ENCODE data around the gene DEGS2.

DEGS2 gene

GRCh38 chr14:100114109-100114765, 45.2 kb downstream of the DEGS2 start:
- H3K4me2 ChIP-seq = no peak overlapping the region
- no peak for TF ChIP-seq CTCF (conservative IDR thresholded peaks at IDR 0.05; ENCODE audit: low read depth, low read length)
- no peaks in the 10 kb centered on the region for H4K20me1 ChIP-seq (ENCODE audit: insufficient read depth)
- H3K27ac ChIP-seq = no peak overlapping the region
- H3K9ac ChIP-seq = no peak overlapping the region
- H3K4me3 ChIP-seq (IDR thresholded peaks at IDR 0.05; ENCODE audit: insufficient read depth, low read depth, low read length) = no peak overlapping the region
- no peak overlapping the region for H2AFZ ChIP-seq (ENCODE audit: low read depth)
- no peaks in the 10 kb centered on the region for H3K36me3 ChIP-seq (ENCODE audit: insufficient read depth)
- H3K27me3 ChIP-seq (ENCODE audit: insufficient read depth, low read depth) = no peaks in the 10 kb centered on the region
- no peaks in the 10 kb centered on the region for H3K79me2 ChIP-seq (ENCODE audit: insufficient read depth, low read depth)
- no peaks in the 10 kb centered on the region for H3K4me1 ChIP-seq (ENCODE audit: low read depth, poor library complexity, severe bottlenecking)

GRCh38 chr14:100111931-100112704, 47.3 kb downstream of the DEGS2 start:
- Histone ChIP-seq H3K9ac (no peak overlapping the region), H3K4me3 (IDR thresholded peaks at IDR 0.05; ENCODE audit: insufficient read depth, low read depth, low read length) (no peak overlapping the region)

GRCh38 chr14:100110816-100111215, 48.6 kb downstream of the DEGS2 start:
- Histone ChIP-seq H3K9ac (no peak overlapping the region), H4K20me1 (ENCODE audit: insufficient read depth) (no peaks in the 10 kb centered on the region), H3K36me3 (ENCODE audit: insufficient read depth) (no peaks in the 10 kb centered on the region), H3K27me3 (ENCODE audit: insufficient read depth, low read depth) (no peaks in the 10 kb centered on the region), H3K79me2 (ENCODE audit: insufficient read depth, low read depth) (no peaks in the 10 kb centered on the region), H3K4me3 (IDR thresholded peaks at IDR 0.05; ENCODE audit: insufficient read depth, low read depth, low read length) (no peak overlapping the region), H3K27ac (no peak overlapping the region), H3K4me1 (ENCODE audit: low read depth, poor library complexity, severe bottlenecking) (peaks cover 6% of the 10 kb centered on the region), H3K4me2 (no peak overlapping the region), H2AFZ (ENCODE audit: low read depth) (no peak overlapping the region)
- TF ChIP-seq CTCF (conservative IDR thresholded peaks at IDR 0.05; ENCODE audit: low read depth, low read length) = no peak

More at GRCh38 chr14:100111931-100112704, 47.3 kb downstream of the DEGS2 start:
- Histone ChIP-seq H3K27me3 (ENCODE audit: insufficient read depth, low read depth) (no peaks in the 10 kb centered on the region), H2AFZ (ENCODE audit: low read depth) (no peak overlapping the region), H3K36me3 (ENCODE audit: insufficient read depth) (no peaks in the 10 kb centered on the region), H4K20me1 (ENCODE audit: insufficient read depth) (no peaks in the 10 kb centered on the region), H3K27ac (no peak overlapping the region), H3K4me2 (no peak overlapping the region), H3K79me2 (ENCODE audit: insufficient read depth, low read depth) (no peaks in the 10 kb centered on the region), H3K4me1 (ENCODE audit: low read depth, poor library complexity, severe bottlenecking) (peaks cover 6% of the 10 kb centered on the region)
- no peak for TF ChIP-seq CTCF (conservative IDR thresholded peaks at IDR 0.05; ENCODE audit: low read depth, low read length)

- Histone ChIP-seq H3K4me2 (no peak overlapping the region), H3K36me3 (ENCODE audit: insufficient read depth) (no peaks in the 10 kb centered on the region), H3K4me1 (ENCODE audit: low read depth, poor library complexity, severe bottlenecking) (peaks cover 6% of the 10 kb centered on the region), H4K20me1 (ENCODE audit: insufficient read depth) (no peaks in the 10 kb centered on the region), H3K4me3 (IDR thresholded peaks at IDR 0.05; ENCODE audit: insufficient read depth, low read depth, low read length) (no peak overlapping the region), H3K79me2 (ENCODE audit: insufficient read depth, low read depth) (no peaks in the 10 kb centered on the region), H3K27ac (no peak overlapping the region), H2AFZ (ENCODE audit: low read depth) (no peak overlapping the region), H3K9ac (no peak overlapping the region), H3K27me3 (ENCODE audit: insufficient read depth, low read depth) (no peaks in the 10 kb centered on the region)
- no peak for TF ChIP-seq CTCF (conservative IDR thresholded peaks at IDR 0.05; ENCODE audit: low read depth, low read length)
Measured at GRCh38 chr14:100109594-100109955, 49.9 kb downstream of the DEGS2 start.

Measured in KMS-11 (cell line).